Stimulated activated naive CD8-positive, alpha-beta T cell treated with anti-CD3 and anti-CD28 coated beads, Interleukin-15, Interleukin-2, amounts not matched to agents 100 U/mL and 50 U/mL, for 24 hours (primary cell): Measurements from ENCODE around the gene ITK.
"Not testable (repeated sequence)": the region's sequence is repeated elsewhere in the genome, so short reads cannot be mapped to it uniquely, and the experiment has no call there.

Source experiments
- ATAC-seq: fragments of 150-1000 bp; cut with Tn5 transposase; one replicate; pipeline ENCODE4 v1.10.0; 2021
- DNase-seq: peaks from one replicate; pipeline ENCODE4 v3.0.0; 2021

The ITK gene

DNA sequence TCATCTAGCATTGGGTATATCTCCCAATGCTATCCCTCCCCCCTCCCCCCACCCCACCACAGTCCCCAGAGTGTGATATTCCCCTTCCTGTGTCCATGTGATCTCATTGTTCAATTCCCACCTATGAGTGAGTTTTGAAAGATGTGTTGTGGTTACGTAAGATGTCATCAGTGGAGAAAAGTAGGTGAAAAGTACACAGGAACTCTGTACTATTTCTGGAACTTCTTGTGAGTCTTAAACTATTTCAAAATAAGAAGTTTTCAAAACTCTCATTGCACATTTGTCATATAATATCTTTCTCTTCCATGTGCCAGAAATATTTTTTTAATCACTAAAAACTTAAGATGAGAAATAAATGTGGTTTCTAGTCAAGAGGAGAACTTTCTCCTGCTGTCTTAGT lies 30.0 kb downstream of the ITK start:
- not testable (repeated sequence) for DNase-seq, ATAC-seq

GRCh38 chr5:157212307-157212706 lies 31.7 kb downstream of the ITK start:
- DNase-seq (no peak), ATAC-seq (no peak)

GRCh38 chr5:157213527-157214243 lies 33.0 kb downstream of the ITK start:
- no peak for DNase-seq
- peak; percentile 52 for ATAC-seq

DNA sequence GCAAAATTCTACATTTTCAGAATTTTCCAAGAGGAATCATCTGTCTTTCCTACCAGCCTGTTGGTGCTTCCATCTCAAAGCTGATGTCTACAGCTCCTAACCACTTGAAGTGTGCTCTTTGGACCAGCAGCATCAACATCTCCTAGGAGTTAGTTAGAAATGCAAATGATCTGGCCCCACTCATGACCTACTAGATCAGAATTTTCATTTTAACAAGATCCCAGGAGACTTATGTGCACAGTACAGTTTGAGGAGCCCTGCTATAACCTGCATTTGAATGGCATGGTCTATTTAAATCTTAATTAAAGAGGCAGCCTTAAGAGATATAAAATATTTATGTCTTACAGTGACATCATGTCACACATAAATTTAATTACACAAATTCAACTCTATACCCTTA lies 33.8 kb downstream of the ITK start:
- no peak for DNase-seq
- ATAC-seq, result no peak

- ATAC-seq (peak; percentile 24), DNase-seq (no peak)
These were observed 34.3 kb downstream of the ITK start for GRCh38 chr5:157214861-157215513.

DNA sequence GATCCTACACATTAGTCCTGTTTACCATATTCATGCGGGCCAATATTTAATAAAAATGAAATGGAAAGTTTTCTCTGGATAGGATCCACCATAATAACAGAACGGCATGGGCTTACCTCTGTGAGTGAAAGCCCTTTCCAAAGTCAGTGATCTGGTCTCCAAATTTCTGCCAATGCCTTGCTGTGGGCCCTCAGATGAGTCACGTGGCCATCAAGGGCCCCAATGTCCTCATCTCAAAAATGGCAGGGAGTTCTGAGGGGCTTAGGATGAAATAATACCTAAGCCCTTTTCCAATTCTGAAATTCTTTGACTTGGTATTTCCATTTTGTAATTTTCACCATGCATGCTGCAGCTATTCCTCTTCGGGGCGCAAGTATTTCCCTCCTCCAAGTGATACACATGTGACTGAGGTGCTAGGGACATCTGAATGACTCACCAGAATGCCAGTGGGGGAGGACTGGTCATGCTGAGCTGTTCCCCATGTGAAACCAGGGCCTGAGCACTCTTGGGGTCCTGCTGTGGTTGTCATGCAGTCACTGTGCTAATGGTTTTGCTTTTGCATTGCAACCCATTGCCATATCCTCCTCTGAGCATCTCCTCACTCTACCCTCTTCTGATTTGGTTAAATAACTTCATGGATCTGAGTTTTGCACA lies 35.0 kb downstream of the ITK start:
- ATAC-seq, result peak; percentile 25
- DNase-seq, result peak; percentile 59

DNA sequence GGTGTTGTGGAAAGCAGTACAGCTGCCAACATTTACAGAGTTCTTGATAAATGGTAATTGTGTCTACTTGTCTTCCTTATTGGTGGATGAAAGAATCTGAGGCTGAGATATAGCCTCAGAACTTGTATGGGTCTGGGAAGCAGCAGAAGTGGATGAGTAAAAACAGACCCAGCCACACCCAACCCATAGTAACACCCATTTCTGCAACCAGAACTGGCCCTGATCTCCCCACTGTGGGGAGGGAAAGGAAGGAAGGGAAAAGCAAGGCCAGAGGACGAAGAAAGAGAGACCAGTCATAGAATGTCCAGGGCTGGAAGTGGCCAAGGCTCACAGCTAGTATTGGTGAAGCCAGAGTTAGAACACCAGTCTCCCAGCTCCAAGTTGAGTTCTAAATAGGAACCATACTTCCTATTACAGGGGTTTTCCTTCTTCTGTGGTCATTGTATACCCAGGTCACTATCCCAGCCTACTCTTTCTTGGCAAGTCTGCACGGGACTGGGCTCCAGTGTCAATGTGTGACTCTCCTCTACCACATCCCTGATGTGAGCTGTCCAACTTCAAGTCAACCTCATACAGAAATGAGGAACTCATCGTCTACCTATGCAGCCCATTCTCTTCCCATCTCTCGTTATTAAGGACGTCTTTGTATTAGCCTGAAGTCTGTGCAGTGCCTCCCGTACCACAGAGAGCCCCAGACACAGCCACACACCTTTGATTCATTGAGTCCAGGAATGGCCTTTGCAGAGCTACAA lies 35.9 kb downstream of the ITK start:
- DNase-seq (no peak), ATAC-seq (no peak)

GRCh38 chr5:157217289-157218024 lies 36.8 kb downstream of the ITK start:
- DNase-seq (peak; percentile 58), ATAC-seq (peak; percentile 1)

GRCh38 chr5:157219491-157220271 lies 39.0 kb downstream of the ITK start:
- DNase-seq, result no peak
- ATAC-seq, result peak; percentile 53

DNA sequence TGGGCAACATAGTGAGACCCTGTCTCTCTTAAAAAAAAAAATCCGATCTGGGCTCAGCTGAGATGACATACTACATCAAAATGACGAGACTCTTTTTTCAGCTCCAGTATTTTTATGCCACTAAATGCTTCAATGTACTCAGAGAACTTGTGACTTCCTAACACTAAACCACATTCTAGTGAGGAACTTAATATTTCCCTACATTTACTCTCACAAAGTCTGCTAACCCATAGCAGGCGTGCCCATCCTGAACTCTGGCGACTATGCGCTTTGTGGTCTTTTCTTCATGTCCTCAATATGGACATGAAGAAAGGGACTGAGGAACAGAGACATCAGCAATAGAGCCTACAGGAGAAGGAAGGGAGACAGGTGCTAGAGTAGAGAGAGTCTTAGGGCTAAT lies 41.3 kb downstream of the ITK start:
- DNase-seq (no peak), ATAC-seq (no peak)

- peak; percentile 65 for ATAC-seq
These were observed 42.0 kb downstream of the ITK start for GRCh38 chr5:157222506-157223230.

GRCh38 chr5:157225469-157226422 lies 45.1 kb downstream of the ITK start:
- no peak for DNase-seq
- peak; percentile 58 for ATAC-seq

More at GRCh38 chr5:157222506-157223230, 42.0 kb downstream of the ITK start:
- DNase-seq, result peak; percentile 61

DNA sequence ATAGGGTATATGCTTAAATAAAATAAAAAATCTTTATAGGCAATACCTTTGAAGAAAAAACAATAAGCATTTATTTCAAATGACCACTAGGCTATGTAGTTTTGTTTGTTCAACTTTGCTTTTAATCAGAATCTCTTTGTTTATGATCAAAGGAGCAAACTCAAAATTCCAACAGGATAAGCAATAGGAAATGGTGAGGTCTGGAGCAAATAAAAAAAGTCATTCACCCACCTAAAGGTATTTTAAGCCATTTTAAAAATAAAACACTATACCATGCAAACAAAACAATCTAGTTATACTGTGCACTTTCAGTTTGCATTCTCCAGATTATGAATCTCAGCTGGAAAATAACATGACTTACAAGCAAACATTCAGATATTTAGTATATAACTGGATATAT lies 50.0 kb downstream of the ITK start:
- ATAC-seq (no peak), DNase-seq (no peak)

- DNase-seq (no peak), ATAC-seq (peak; percentile 9)
These were observed 52.1 kb downstream of the ITK start for GRCh38 chr5:157232706-157233105.

DNA sequence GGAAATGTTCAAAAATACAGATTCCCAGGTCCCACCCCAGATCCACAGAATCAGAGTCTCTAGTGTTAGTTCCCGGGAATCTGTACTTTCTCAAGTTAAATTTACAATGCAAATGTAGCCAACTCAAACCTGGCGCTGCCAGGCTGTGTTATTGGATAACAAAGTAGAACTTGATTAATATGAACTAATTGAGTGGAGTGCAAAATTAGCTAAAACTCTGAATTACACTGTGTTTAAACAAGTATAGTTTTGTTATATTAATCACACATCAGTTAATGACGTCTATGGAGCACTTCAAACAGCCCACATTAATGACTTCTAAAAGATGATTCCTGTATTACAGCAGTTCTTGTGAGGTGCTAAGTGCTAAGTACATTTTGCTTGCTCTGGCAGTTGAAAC lies 52.9 kb downstream of the ITK start:
- DNase-seq (no peak), ATAC-seq (peak; percentile 60)

DNA sequence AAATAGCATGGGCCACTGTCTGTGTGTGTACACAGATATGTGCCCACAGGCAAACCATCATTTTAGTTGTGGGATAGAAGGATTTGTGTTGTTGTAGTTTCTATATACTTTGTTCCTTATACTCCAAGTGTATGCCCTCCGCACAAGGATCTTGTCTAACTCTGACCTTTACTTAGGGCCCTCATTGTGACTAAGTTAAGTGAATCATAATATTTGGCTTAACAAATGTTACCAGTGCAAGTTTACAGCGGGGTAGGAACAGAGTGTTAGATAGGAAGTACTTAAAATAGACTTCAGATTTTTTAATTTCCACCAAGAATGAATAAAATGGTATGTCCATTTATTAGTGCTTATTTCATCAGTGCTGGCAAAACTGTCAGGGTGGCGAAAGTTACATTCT lies 55.8 kb downstream of the ITK start:
- ATAC-seq, result peak; percentile 60
- DNase-seq, result no peak

GRCh38 chr5:157241483-157241882 lies 60.8 kb downstream of the ITK start:
- ATAC-seq (no peak), DNase-seq (no peak)

- not testable (repeated sequence) for DNase-seq
These were observed 64.1 kb downstream of the ITK start for GRCh38 chr5:157244704-157245103.

GRCh38 chr5:157245476-157245875 lies 64.8 kb downstream of the ITK start:
- ATAC-seq (no peak), DNase-seq (no peak)

More at GRCh38 chr5:157244704-157245103, 64.1 kb downstream of the ITK start:
- ATAC-seq, result not testable (repeated sequence)
